Testis (tissue), 2 donors: Measurements from ENCODE around the gene PTPRN2.

ENCODE experiments used
- CTCF ChIP-seq, 3 experiments: fragments of 450-650 bp in 2 of 3; fragments of 200-600 bp in 1 of 3; sonication (generic) in 1 of 3; IDR thresholded peaks; one replicate each; pipeline ENCODE4 v1.5.1; 2016 to 2019; ENCODE audit warnings: antibody characterized with exemption in 3 of 3, mild to moderate bottlenecking in 2 of 3, moderate library complexity in 1 of 3
- POLR2A ChIP-seq: fragments of 450-650 bp; IDR thresholded peaks from one replicate; pipeline ENCODE4 v1.6.1; 2017; ENCODE audit warnings: antibody characterized with exemption, mild to moderate bottlenecking, moderate library complexity

GRCh38 chr7:158273138-158273651 lies 314.4 kb downstream of the PTPRN2 start:
- TF ChIP-seq CTCF (IDR thresholded peaks at IDR 0.05), result no peak
- no peak for TF ChIP-seq POLR2A
